Fibroblast of gingiva (primary cell): Measurements from ENCODE around the gene CXCR3.
"Not testable (repeated sequence)": the region's sequence is repeated elsewhere in the genome, so short reads cannot be mapped to it uniquely, and the experiment has no call there.

Experiments
- DNase-seq: peaks from one replicate; pipeline ENCODE4 v3.0.0-alpha.2; 2011; ENCODE audit warnings: low read depth

CXCR3 gene

GRCh38 chrX:71609095-71609750 is 9.1 kb downstream of the CXCR3 start:
- no peak for DNase-seq

- DNase-seq, result no peak
Measured at GRCh38 chrX:71607488-71607887, 10.8 kb downstream of the CXCR3 start.

- DNase-seq, result no peak
Measured at GRCh38 chrX:71606536-71607216, 11.6 kb downstream of the CXCR3 start.

- no peak for DNase-seq
Measured at GRCh38 chrX:71604796-71605568, 13.3 kb downstream of the CXCR3 start.

- no peak for DNase-seq
Measured at GRCh38 chrX:71604141-71604540, 14.2 kb downstream of the CXCR3 start.

- no peak for DNase-seq
Measured at GRCh38 chrX:71603618-71604017, 14.7 kb downstream of the CXCR3 start.

GRCh38 chrX:71599965-71600364 is 18.3 kb downstream of the CXCR3 start:
- no peak for DNase-seq

- DNase-seq, result not testable (repeated sequence)
Measured at GRCh38 chrX:71593210-71593609, 25.1 kb downstream of the CXCR3 start.

- DNase-seq, result no peak
Measured at GRCh38 chrX:71586929-71587328, 31.4 kb downstream of the CXCR3 start.

- no peak for DNase-seq
Measured at GRCh38 chrX:71581210-71581609, 37.1 kb downstream of the CXCR3 start.

GRCh38 chrX:71579990-71580380 is 38.3 kb downstream of the CXCR3 start:
- DNase-seq, result no peak

- DNase-seq, result no peak
Measured at GRCh38 chrX:71579136-71579989, 38.9 kb downstream of the CXCR3 start.

GRCh38 chrX:71578253-71579135 is 39.8 kb downstream of the CXCR3 start, which contains the start of gene GCNA:
GCNA (plus strand) TSS chrX:71578437; CDS start chrX:71580822, 2,385 bp downstream.
- no peak for DNase-seq

- no peak for DNase-seq
Measured at GRCh38 chrX:71577682-71578081, 40.6 kb downstream of the CXCR3 start.

GRCh38 chrX:71573590-71573989 is 44.7 kb downstream of the CXCR3 start:
- DNase-seq, result no peak

- DNase-seq, result not testable (repeated sequence)
Measured at GRCh38 chrX:71571390-71571789, 46.9 kb downstream of the CXCR3 start.
